ENCODE data around the gene GLS2. TPM values are rescaled to one million over a fixed set of nuclear protein-coding genes. Genes with fewer than 3 reads are reported as not detected.

Gene GLS2
- total RNA-seq, 1 experiment from 2014 or later: 1.3 TPM

GRCh38 chr12:56476143-56476542 lies 11.8 kb downstream of the GLS2 start:
- DNase-seq (ENCODE audit: low read depth, low spot score): no peak
- CTCF ChIA-PET: no interaction called here
- intact Hi-C loops (cut with micrococcal nuclease; ENCODE audit: unreplicated experiment) (no loop called here), in situ Hi-C loops (cut with HindIII; ENCODE audit: low pct_unique_long_range_greater_than_20kb, low sequenced_read_pairs) (no loop called here)
- POLR2A ChIA-PET: no interaction called here
- Histone ChIP-seq H3K9me3 (ENCODE audit: control insufficient read depth, insufficient read depth, low read depth, low read length) (no peaks in the 10 kb centered on the region), H3K4me1 (ENCODE audit: control insufficient read depth, insufficient read depth, low read length) (no peaks in the 10 kb centered on the region; the same call in 1 of the 2 replicates), H3K4me3 (ENCODE audit: low read depth in 2 of 2, low read length in 2 of 2) (no peak overlapping the region), H3K27me3 (ENCODE audit: control insufficient read depth, insufficient read depth, low read length) (no peaks in the 10 kb centered on the region), H3K27ac (ENCODE audit: low read length) (no peak overlapping the region), H3K36me3 (ENCODE audit: control insufficient read depth, insufficient read depth, low read length) (no peaks in the 10 kb centered on the region)
- no peak for ATAC-seq
- no TSS peak for BruUV-seq (replicated peaks)
- no peak for TF ChIP-seq POLR2AphosphoS5 (IDR thresholded peaks at IDR 0.05; ENCODE audit: low read depth, low read length)
- TF ChIP-seq, protein P1, sequence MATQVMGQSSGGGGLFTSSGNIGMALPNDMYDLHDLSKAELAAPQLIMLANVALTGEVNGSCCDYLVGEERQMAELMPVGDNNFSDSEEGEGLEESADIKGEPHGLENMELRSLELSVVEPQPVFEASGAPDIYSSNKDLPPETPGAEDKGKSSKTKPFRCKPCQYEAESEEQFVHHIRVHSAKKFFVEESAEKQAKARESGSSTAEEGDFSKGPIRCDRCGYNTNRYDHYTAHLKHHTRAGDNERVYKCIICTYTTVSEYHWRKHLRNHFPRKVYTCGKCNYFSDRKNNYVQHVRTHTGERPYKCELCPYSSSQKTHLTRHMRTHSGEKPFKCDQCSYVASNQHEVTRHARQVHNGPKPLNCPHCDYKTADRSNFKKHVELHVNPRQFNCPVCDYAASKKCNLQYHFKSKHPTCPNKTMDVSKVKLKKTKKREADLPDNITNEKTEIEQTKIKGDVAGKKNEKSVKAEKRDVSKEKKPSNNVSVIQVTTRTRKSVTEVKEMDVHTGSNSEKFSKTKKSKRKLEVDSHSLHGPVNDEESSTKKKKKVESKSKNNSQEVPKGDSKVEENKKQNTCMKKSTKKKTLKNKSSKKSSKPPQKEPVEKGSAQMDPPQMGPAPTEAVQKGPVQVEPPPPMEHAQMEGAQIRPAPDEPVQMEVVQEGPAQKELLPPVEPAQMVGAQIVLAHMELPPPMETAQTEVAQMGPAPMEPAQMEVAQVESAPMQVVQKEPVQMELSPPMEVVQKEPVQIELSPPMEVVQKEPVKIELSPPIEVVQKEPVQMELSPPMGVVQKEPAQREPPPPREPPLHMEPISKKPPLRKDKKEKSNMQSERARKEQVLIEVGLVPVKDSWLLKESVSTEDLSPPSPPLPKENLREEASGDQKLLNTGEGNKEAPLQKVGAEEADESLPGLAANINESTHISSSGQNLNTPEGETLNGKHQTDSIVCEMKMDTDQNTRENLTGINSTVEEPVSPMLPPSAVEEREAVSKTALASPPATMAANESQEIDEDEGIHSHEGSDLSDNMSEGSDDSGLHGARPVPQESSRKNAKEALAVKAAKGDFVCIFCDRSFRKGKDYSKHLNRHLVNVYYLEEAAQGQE (IDR thresholded peaks at IDR 0.05; ENCODE audit: insufficient read depth in 1 of 2, low read depth in 2 of 2, low read length in 1 of 2): no peak
- no peak for TF ChIP-seq TCF7L2 (IDR thresholded peaks at IDR 0.05; ENCODE audit: low read depth, low read length)
- TF ChIP-seq SIN3A (IDR thresholded peaks at IDR 0.05; ENCODE audit: borderline replicate concordance, insufficient read depth, low read depth, low read length): no peak
- TF ChIP-seq, protein P2, sequence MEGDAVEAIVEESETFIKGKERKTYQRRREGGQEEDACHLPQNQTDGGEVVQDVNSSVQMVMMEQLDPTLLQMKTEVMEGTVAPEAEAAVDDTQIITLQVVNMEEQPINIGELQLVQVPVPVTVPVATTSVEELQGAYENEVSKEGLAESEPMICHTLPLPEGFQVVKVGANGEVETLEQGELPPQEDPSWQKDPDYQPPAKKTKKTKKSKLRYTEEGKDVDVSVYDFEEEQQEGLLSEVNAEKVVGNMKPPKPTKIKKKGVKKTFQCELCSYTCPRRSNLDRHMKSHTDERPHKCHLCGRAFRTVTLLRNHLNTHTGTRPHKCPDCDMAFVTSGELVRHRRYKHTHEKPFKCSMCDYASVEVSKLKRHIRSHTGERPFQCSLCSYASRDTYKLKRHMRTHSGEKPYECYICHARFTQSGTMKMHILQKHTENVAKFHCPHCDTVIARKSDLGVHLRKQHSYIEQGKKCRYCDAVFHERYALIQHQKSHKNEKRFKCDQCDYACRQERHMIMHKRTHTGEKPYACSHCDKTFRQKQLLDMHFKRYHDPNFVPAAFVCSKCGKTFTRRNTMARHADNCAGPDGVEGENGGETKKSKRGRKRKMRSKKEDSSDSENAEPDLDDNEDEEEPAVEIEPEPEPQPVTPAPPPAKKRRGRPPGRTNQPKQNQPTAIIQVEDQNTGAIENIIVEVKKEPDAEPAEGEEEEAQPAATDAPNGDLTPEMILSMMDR (IDR thresholded peaks at IDR 0.05): no peak

GRCh38 chr12:56474389-56474788 lies 13.6 kb downstream of the GLS2 start:
- H3K4me3 ChIP-seq (ENCODE audit: low read depth in 2 of 2, low read length in 2 of 2): no peak overlapping the region
- in situ Hi-C loops (cut with HindIII; ENCODE audit: low pct_unique_long_range_greater_than_20kb, low sequenced_read_pairs): no loop called here
- no peaks in the 10 kb centered on the region for H3K36me3 ChIP-seq (ENCODE audit: control insufficient read depth, insufficient read depth, low read length)
- TF ChIP-seq POLR2AphosphoS5 (IDR thresholded peaks at IDR 0.05; ENCODE audit: low read depth, low read length): no peak
- TF ChIP-seq, protein P1 (IDR thresholded peaks at IDR 0.05; ENCODE audit: insufficient read depth in 1 of 2, low read depth in 2 of 2, low read length in 1 of 2): no peak
- TF ChIP-seq TCF7L2 (IDR thresholded peaks at IDR 0.05; ENCODE audit: low read depth, low read length): no peak
- no peak for TF ChIP-seq SIN3A (IDR thresholded peaks at IDR 0.05; ENCODE audit: borderline replicate concordance, insufficient read depth, low read depth, low read length)
- TF ChIP-seq, protein P2 (IDR thresholded peaks at IDR 0.05): no peak
- H3K27me3 ChIP-seq (ENCODE audit: control insufficient read depth, insufficient read depth, low read length): no peaks in the 10 kb centered on the region
- no TSS peak for BruUV-seq (replicated peaks)
- H3K27ac ChIP-seq (ENCODE audit: low read length): no peak overlapping the region
- DNase-seq (ENCODE audit: low read depth, low spot score): no peak
- intact Hi-C loops (cut with micrococcal nuclease; ENCODE audit: unreplicated experiment): no loop called here
- peaks cover 7% of the 10 kb centered on the region for H3K4me1 ChIP-seq (ENCODE audit: control insufficient read depth, insufficient read depth, low read length)
- POLR2A ChIA-PET: no interaction called here
- H3K9me3 ChIP-seq (ENCODE audit: control insufficient read depth, insufficient read depth, low read depth, low read length): no peaks in the 10 kb centered on the region
- CTCF ChIA-PET: no interaction called here
- ATAC-seq: no peak
